Measurements from ENCODE around the gene NAA16. TPM values are rescaled to one million over a fixed set of nuclear protein-coding genes. Genes with fewer than 3 reads are reported as not detected.

Gene NAA16
- total RNA-seq, 2 donors from 2014 or later = 12.6 to 13.5 TPM

DNA sequence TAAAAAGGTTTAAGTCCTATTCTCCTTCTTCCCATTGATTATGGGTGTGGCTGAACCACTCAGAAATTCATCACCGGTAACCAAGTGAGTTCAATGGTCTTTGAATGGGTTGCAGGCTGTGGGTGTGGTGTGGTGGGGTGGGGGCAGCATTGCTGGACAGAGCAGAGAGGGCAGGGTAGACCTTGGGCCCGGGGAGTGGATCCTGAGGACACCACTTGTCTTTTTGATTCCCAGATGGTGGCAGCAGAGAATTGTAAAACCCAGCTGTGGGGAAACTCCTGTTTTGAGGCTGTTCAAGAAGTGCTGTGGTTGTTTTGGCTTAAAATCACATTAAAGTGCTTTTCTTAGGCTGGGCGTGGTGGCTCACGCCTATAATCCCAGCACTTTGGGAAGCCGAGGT is 100.5 kb downstream of the NAA16 start:
- H3K27ac ChIP-seq = no peak overlapping the region
- no peaks in the 10 kb centered on the region for H3K36me3 ChIP-seq
- H3K9ac ChIP-seq (ENCODE audit: low read depth in 2 of 2, low read length in 2 of 2) = no peak overlapping the region
- H3K9me3 ChIP-seq = no peaks in the 10 kb centered on the region
- no peaks in the 10 kb centered on the region for H3K27me3 ChIP-seq
- intact Hi-C loops (cut with DNase I) = loop anchor here (5.0 kb wide), 1 partner anchor 241 kb away; no protein-coding TSS in a partner anchor
- H3K4me1 ChIP-seq = no peaks in the 10 kb centered on the region
- no peak overlapping the region for H3K4me3 ChIP-seq
- TF ChIP-seq, protein P1, sequence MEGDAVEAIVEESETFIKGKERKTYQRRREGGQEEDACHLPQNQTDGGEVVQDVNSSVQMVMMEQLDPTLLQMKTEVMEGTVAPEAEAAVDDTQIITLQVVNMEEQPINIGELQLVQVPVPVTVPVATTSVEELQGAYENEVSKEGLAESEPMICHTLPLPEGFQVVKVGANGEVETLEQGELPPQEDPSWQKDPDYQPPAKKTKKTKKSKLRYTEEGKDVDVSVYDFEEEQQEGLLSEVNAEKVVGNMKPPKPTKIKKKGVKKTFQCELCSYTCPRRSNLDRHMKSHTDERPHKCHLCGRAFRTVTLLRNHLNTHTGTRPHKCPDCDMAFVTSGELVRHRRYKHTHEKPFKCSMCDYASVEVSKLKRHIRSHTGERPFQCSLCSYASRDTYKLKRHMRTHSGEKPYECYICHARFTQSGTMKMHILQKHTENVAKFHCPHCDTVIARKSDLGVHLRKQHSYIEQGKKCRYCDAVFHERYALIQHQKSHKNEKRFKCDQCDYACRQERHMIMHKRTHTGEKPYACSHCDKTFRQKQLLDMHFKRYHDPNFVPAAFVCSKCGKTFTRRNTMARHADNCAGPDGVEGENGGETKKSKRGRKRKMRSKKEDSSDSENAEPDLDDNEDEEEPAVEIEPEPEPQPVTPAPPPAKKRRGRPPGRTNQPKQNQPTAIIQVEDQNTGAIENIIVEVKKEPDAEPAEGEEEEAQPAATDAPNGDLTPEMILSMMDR (IDR thresholded peaks at IDR 0.05) = no peak
- no peak for DNase-seq

DNA sequence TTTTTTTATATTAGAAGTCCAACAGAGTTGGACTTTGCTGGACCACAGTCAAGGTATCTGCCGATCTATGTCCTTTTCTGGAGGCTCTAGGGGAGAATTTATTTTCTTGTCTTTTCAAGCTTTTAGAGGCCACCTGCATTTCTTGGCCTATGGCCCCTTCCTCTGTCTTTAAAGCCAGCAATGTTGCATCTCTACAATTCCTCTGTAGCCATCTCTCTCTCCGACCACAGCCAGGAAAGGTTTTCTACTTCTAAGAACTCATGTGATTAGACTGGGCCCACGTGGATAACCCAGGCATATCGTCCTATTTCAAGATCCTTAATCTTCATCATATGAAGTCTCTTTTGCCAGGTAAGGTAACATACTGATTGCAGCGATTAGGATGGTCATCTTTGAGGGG is 102.8 kb downstream of the NAA16 start:
- Histone ChIP-seq H3K9me3 (no peaks in the 10 kb centered on the region), H3K36me3 (no peaks in the 10 kb centered on the region), H3K9ac (ENCODE audit: low read depth in 2 of 2, low read length in 2 of 2) (no peak overlapping the region), H3K27me3 (no peaks in the 10 kb centered on the region), H3K4me3 (no peak overlapping the region), H3K4me1 (no peaks in the 10 kb centered on the region), H3K27ac (no peak overlapping the region)
- intact Hi-C loops (cut with DNase I) = loop anchor here (5.0 kb wide), 1 partner anchor 238 kb away; no protein-coding TSS in a partner anchor
- TF ChIP-seq, protein P1 (IDR thresholded peaks at IDR 0.05) = no peak
- no peak for DNase-seq

DNA sequence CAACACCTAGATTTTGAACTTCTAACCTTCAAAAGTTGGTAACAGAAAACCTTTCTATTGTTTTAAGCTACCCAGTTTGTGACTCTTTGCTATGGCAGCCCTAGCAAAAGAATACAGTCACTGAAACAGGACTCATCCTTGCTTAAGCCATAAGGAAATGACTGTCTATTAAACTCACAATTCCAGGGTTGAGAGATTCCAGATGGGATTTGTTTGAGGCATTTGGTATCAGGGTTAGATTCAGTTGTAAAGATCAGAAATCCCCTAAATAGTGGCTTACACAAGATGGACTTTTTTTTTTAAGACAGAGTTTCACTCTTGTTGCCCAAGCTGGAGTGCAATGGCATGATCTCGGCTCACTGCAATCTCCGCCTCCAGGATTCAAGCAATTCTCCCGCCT is 105.2 kb downstream of the NAA16 start:
- Histone ChIP-seq H3K4me1 (no peaks in the 10 kb centered on the region), H3K27me3 (no peaks in the 10 kb centered on the region), H3K9ac (ENCODE audit: low read depth in 2 of 2, low read length in 2 of 2) (no peak overlapping the region), H3K27ac (no peak overlapping the region), H3K9me3 (no peaks in the 10 kb centered on the region), H3K36me3 (no peaks in the 10 kb centered on the region), H3K4me3 (no peak overlapping the region)
- intact Hi-C loops (cut with DNase I) = no loop called here
- no peak for DNase-seq
- TF ChIP-seq, protein P1 (IDR thresholded peaks at IDR 0.05) = no peak

DNA sequence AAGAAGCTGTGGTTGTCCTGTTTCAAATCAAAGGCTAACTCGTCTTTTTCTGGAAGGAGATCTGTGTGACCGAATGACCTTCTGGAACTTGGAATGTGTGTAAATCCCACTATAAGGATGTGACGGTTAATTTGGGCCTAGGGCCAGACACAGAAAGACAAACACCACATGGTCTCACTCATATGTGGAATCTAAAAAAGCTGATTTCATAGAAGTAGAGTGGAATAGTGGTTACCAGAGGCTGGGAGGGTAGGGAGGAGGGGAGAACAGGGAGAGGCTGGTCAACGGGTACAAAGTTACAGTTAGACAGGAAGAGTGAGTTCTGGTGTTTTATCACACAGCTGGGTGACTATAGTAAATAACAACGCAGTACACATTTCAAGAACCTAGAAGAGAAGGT is 107.0 kb downstream of the NAA16 start:
- DNase-seq = no peak
- no peak overlapping the region for H3K4me3 ChIP-seq

GRCh38 chr13:41418731-41419130 is 107.7 kb downstream of the NAA16 start:
- no peak overlapping the region for H3K4me3 ChIP-seq
- no peaks in the 10 kb centered on the region for H3K4me1 ChIP-seq
- H3K9ac ChIP-seq (ENCODE audit: low read depth in 2 of 2, low read length in 2 of 2) = no peak overlapping the region
- no peak for DNase-seq
- intact Hi-C loops (cut with DNase I) = no loop called here
- no peaks in the 10 kb centered on the region for H3K36me3 ChIP-seq
- TF ChIP-seq, protein P1 (IDR thresholded peaks at IDR 0.05) = no peak
- no peak overlapping the region for H3K27ac ChIP-seq
- no peaks in the 10 kb centered on the region for H3K27me3 ChIP-seq
- no peaks in the 10 kb centered on the region for H3K9me3 ChIP-seq

More for the DNA sequence above, 107.0 kb downstream of the NAA16 start:
- no peaks in the 10 kb centered on the region for H3K9me3 ChIP-seq
- H3K36me3 ChIP-seq = no peaks in the 10 kb centered on the region
- intact Hi-C loops (cut with DNase I) = no loop called here
- TF ChIP-seq, protein P1 (IDR thresholded peaks at IDR 0.05) = no peak
- H3K4me1 ChIP-seq = no peaks in the 10 kb centered on the region
- H3K9ac ChIP-seq (ENCODE audit: low read depth in 2 of 2, low read length in 2 of 2) = no peak overlapping the region
- no peak overlapping the region for H3K27ac ChIP-seq
- no peaks in the 10 kb centered on the region for H3K27me3 ChIP-seq
